ENCODE results near the gene SUSD2. TPM values are rescaled to one million over a fixed set of nuclear protein-coding genes. Genes with fewer than 3 reads are reported as not detected.
A peak's percentile ranks its signal among the peaks of the same experiment; 100 is the strongest.

Gene SUSD2
- total RNA-seq, 1 experiment from 2014 or later: 0.26 TPM

GRCh38 chr22:24156141-24156912, 25.0 kb upstream of the SUSD2 start:
- H3K9ac ChIP-seq (ENCODE audit: low read length): peak overlapping the region; percentile 94
- H3K9me2 ChIP-seq (replicated peaks; ENCODE audit: insufficient read depth, low read length): no peaks in the 10 kb centered on the region
- no peak overlapping the region for H2AFZ ChIP-seq (ENCODE audit: low read length)
- peak overlapping the region; percentile 93 for H3K27ac ChIP-seq (ENCODE audit: low read length)
- H3K9me3 ChIP-seq (ENCODE audit: low read length): no peaks in the 10 kb centered on the region
- DNase-seq: peak; percentile 81
- H3K4me2 ChIP-seq (ENCODE audit: low read depth, low read length, poor library complexity, severe bottlenecking): peak overlapping the region; percentile 91
- H3K36me3 ChIP-seq (ENCODE audit: insufficient read depth, low read length): no peaks in the 10 kb centered on the region
- peaks cover 61% of the 10 kb centered on the region for H3K4me1 ChIP-seq (ENCODE audit: low read length)
- H3K79me2 ChIP-seq (ENCODE audit: low read length): peaks cover 46% of the 10 kb centered on the region
- no peaks in the 10 kb centered on the region for H3K27me3 ChIP-seq (ENCODE audit: low read length)
- H3K4me3 ChIP-seq (ENCODE audit: low read length): peak overlapping the region; percentile 78
- H4K20me1 ChIP-seq (ENCODE audit: insufficient read depth, low read depth, low read length): no peaks in the 10 kb centered on the region

DNA sequence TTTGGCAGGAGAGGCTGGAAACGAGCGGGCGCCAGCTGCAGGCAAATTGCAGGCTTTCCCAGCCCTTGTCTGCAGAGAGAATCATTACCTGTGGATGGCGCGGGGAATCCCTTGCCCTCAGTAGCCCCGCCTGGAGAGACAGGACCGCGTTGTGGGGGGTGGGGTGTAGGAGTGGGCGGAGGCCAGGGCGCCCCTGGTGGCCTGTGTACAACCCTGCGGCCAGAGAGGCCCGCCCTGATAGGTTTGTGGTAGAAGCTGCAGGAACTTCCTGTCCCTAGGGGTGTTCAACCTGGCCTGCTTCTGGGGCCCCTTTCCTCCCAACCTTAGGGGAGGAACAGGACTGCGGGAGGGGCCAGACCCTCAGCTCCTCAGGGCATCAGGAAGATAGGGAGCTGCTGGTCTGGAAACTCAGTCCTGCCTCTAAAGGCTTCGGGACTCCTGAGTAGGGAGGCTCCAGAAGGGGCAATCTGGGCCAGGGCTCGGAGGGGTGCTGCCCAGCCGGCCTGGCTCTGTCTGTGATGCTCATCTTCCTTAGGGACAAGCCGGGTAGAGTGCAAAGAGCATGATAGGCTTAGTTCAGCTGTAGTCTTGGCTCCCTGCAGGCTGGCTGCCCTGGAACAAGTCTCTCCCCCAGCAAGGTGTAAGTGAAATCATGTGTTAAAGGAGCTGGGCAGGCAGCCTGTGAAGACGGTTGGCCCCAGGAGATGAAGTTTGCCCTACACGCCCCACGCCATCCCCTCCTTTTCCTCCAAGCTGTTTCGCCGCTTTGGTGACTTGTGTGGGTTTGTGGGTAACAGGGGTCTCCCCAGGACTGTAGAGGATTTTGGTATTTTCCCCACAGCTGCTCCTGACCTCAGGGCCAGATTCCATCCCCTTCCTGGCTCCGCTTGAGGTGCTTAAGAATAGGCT, 24.1 kb upstream of the SUSD2 start:
- Histone ChIP-seq H3K36me3 (ENCODE audit: insufficient read depth, low read length) (no peaks in the 10 kb centered on the region), H3K9me3 (ENCODE audit: low read length) (no peaks in the 10 kb centered on the region), H3K9me2 (replicated peaks; ENCODE audit: insufficient read depth, low read length) (no peaks in the 10 kb centered on the region), H3K27ac (ENCODE audit: low read length) (peak overlapping the region; percentile 93), H3K4me3 (ENCODE audit: low read length) (peak overlapping the region; percentile 78), H3K4me2 (ENCODE audit: low read depth, low read length, poor library complexity, severe bottlenecking) (peak overlapping the region; percentile 91), H4K20me1 (ENCODE audit: insufficient read depth, low read depth, low read length) (no peaks in the 10 kb centered on the region), H3K9ac (ENCODE audit: low read length) (peak overlapping the region; percentile 94), H3K27me3 (ENCODE audit: low read length) (no peaks in the 10 kb centered on the region), H2AFZ (ENCODE audit: low read length) (no peak overlapping the region), H3K79me2 (ENCODE audit: low read length) (peaks cover 50% of the 10 kb centered on the region), H3K4me1 (ENCODE audit: low read length) (peaks cover 69% of the 10 kb centered on the region)
- DNase-seq: peak; percentile 98

- Histone ChIP-seq H3K79me2 (ENCODE audit: low read length) (peaks cover 52% of the 10 kb centered on the region), H2AFZ (ENCODE audit: low read length) (no peak overlapping the region), H3K9me2 (replicated peaks; ENCODE audit: insufficient read depth, low read length) (no peaks in the 10 kb centered on the region), H4K20me1 (ENCODE audit: insufficient read depth, low read depth, low read length) (no peaks in the 10 kb centered on the region), H3K27me3 (ENCODE audit: low read length) (no peaks in the 10 kb centered on the region), H3K9ac (ENCODE audit: low read length) (peak overlapping the region; percentile 94), H3K36me3 (ENCODE audit: insufficient read depth, low read length) (no peaks in the 10 kb centered on the region), H3K4me2 (ENCODE audit: low read depth, low read length, poor library complexity, severe bottlenecking) (peak overlapping the region; percentile 91), H3K4me1 (ENCODE audit: low read length) (peaks cover 76% of the 10 kb centered on the region), H3K9me3 (ENCODE audit: low read length) (no peaks in the 10 kb centered on the region), H3K27ac (ENCODE audit: low read length) (peak overlapping the region; percentile 93), H3K4me3 (ENCODE audit: low read length) (peak overlapping the region; percentile 78)
- no peak for DNase-seq
Measured at GRCh38 chr22:24157822-24158135, 23.5 kb upstream of the SUSD2 start.

- Histone ChIP-seq H3K9me2 (replicated peaks; ENCODE audit: insufficient read depth, low read length) (no peaks in the 10 kb centered on the region), H3K9me3 (ENCODE audit: low read length) (no peaks in the 10 kb centered on the region), H3K9ac (ENCODE audit: low read length) (peak overlapping the region; percentile 94), H3K36me3 (ENCODE audit: insufficient read depth, low read length) (0 out of 2 replicates have a peak, but pooled peaks cover 9% of the 10 kb centered on the region), H2AFZ (ENCODE audit: low read length) (no peak overlapping the region), H3K27ac (ENCODE audit: low read length) (peak overlapping the region; percentile 93), H3K4me1 (ENCODE audit: low read length) (peaks cover 78% of the 10 kb centered on the region), H3K4me3 (ENCODE audit: low read length) (peak overlapping the region; percentile 23; the same call in 1 of the 2 replicates), H3K27me3 (ENCODE audit: low read length) (no peaks in the 10 kb centered on the region), H3K4me2 (ENCODE audit: low read depth, low read length, poor library complexity, severe bottlenecking) (peak overlapping the region; percentile 91), H3K79me2 (ENCODE audit: low read length) (peaks cover 69% of the 10 kb centered on the region), H4K20me1 (ENCODE audit: insufficient read depth, low read depth, low read length) (no peaks in the 10 kb centered on the region)
- DNase-seq: no peak
Measured at GRCh38 chr22:24159650-24160049, 21.6 kb upstream of the SUSD2 start.

DNA sequence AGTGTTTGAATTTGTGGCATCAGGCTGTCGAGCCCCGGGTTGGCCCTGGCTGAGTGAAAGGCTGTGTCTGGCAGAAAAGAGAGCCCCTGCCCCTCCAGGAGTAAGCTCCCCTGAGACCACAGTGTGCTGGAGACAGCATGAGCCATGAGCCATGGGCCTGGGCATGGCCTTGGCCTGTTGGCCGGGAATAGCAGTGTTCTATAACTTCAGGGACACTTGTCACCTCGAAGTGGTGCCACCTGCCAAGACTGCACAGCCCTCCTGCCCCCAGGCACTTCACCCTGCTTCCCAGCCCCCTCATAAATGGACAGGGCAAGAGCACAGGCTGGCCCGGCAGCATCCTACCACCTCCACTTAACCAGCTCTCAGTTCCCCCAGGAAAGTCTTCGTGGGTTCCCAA, 20.7 kb upstream of the SUSD2 start:
- peaks cover 69% of the 10 kb centered on the region for H3K79me2 ChIP-seq (ENCODE audit: low read length)
- no peak overlapping the region for H3K4me3 ChIP-seq (ENCODE audit: low read length)
- H3K27ac ChIP-seq (ENCODE audit: low read length): peak overlapping the region; percentile 93
- H3K27me3 ChIP-seq (ENCODE audit: low read length): no peaks in the 10 kb centered on the region
- H3K36me3 ChIP-seq (ENCODE audit: insufficient read depth, low read length): 0 out of 2 replicates have a peak, but pooled peaks cover 9% of the 10 kb centered on the region
- peak overlapping the region; percentile 91 for H3K4me2 ChIP-seq (ENCODE audit: low read depth, low read length, poor library complexity, severe bottlenecking)
- H3K9me3 ChIP-seq (ENCODE audit: low read length): no peaks in the 10 kb centered on the region
- no peak for DNase-seq
- H4K20me1 ChIP-seq (ENCODE audit: insufficient read depth, low read depth, low read length): no peaks in the 10 kb centered on the region
- peak overlapping the region; percentile 94 for H3K9ac ChIP-seq (ENCODE audit: low read length)
- peaks cover 70% of the 10 kb centered on the region for H3K4me1 ChIP-seq (ENCODE audit: low read length)
- no peaks in the 10 kb centered on the region for H3K9me2 ChIP-seq (replicated peaks; ENCODE audit: insufficient read depth, low read length)
- H2AFZ ChIP-seq (ENCODE audit: low read length): no peak overlapping the region

DNA sequence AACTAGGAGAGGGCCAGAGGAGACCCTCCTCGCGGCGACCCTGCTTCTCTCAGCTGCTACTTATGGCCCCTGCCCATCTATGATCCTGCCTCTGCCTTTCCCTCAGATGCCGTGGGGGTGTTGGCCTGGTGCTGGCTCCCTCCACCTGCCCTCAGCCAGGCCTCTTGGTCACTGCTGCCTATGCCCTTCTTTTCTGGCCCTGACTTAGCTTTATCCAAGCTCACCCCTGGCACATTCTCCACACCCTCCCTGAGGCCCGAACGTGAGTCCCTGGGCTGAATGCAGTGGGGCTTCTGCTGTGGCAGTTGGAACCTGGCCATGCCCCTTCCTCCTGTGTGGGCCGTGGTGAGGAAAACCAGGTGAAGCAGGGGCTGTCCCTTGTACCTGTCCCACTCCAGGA, 19.8 kb upstream of the SUSD2 start:
- DNase-seq: no peak
- H3K27me3 ChIP-seq (ENCODE audit: low read length): no peaks in the 10 kb centered on the region
- peaks cover 68% of the 10 kb centered on the region for H3K79me2 ChIP-seq (ENCODE audit: low read length)
- H3K4me3 ChIP-seq (ENCODE audit: low read length): peak overlapping the region; percentile 59; the same call in 1 of the 2 replicates
- H3K9me2 ChIP-seq (replicated peaks; ENCODE audit: insufficient read depth, low read length): no peaks in the 10 kb centered on the region
- no peaks in the 10 kb centered on the region for H3K9me3 ChIP-seq (ENCODE audit: low read length)
- H3K27ac ChIP-seq (ENCODE audit: low read length): peak overlapping the region; percentile 93
- H4K20me1 ChIP-seq (ENCODE audit: insufficient read depth, low read depth, low read length): no peaks in the 10 kb centered on the region
- H3K4me1 ChIP-seq (ENCODE audit: low read length): peaks cover 70% of the 10 kb centered on the region
- no peak overlapping the region for H2AFZ ChIP-seq (ENCODE audit: low read length)
- peak overlapping the region; percentile 94 for H3K9ac ChIP-seq (ENCODE audit: low read length)
- peak overlapping the region; percentile 78 for H3K4me2 ChIP-seq (ENCODE audit: low read depth, low read length, poor library complexity, severe bottlenecking)
- 0 out of 2 replicates have a peak, but pooled peaks cover 9% of the 10 kb centered on the region for H3K36me3 ChIP-seq (ENCODE audit: insufficient read depth, low read length)

- H3K9me3 ChIP-seq (ENCODE audit: low read length): no peaks in the 10 kb centered on the region
- peak overlapping the region; percentile 93 for H3K27ac ChIP-seq (ENCODE audit: low read length)
- peaks cover 66% of the 10 kb centered on the region for H3K79me2 ChIP-seq (ENCODE audit: low read length)
Measured at GRCh38 chr22:24161909-24162308, 19.4 kb upstream of the SUSD2 start.

GRCh38 chr22:24162436-24162835, 18.9 kb upstream of the SUSD2 start:
- Histone ChIP-seq H3K9ac (ENCODE audit: low read length) (peak overlapping the region; percentile 94), H3K79me2 (ENCODE audit: low read length) (peaks cover 62% of the 10 kb centered on the region), H3K9me2 (replicated peaks; ENCODE audit: insufficient read depth, low read length) (no peaks in the 10 kb centered on the region), H3K27me3 (ENCODE audit: low read length) (no peaks in the 10 kb centered on the region), H3K27ac (ENCODE audit: low read length) (peak overlapping the region; percentile 93), H3K4me1 (ENCODE audit: low read length) (peaks cover 65% of the 10 kb centered on the region), H3K36me3 (ENCODE audit: insufficient read depth, low read length) (0 out of 2 replicates have a peak, but pooled peaks cover 10% of the 10 kb centered on the region), H2AFZ (ENCODE audit: low read length) (no peak overlapping the region; the same call in 1 of the 2 replicates), H3K4me3 (ENCODE audit: low read length) (peak overlapping the region; percentile 59), H3K9me3 (ENCODE audit: low read length) (no peaks in the 10 kb centered on the region), H4K20me1 (ENCODE audit: insufficient read depth, low read depth, low read length) (no peaks in the 10 kb centered on the region), H3K4me2 (ENCODE audit: low read depth, low read length, poor library complexity, severe bottlenecking) (peak overlapping the region; percentile 78)
- peak; percentile 83 for DNase-seq

More at GRCh38 chr22:24161909-24162308, 19.4 kb upstream of the SUSD2 start:
- peak overlapping the region; percentile 94 for H3K9ac ChIP-seq (ENCODE audit: low read length)
- H2AFZ ChIP-seq (ENCODE audit: low read length): no peak overlapping the region
- H3K9me2 ChIP-seq (replicated peaks; ENCODE audit: insufficient read depth, low read length): no peaks in the 10 kb centered on the region
- H3K27me3 ChIP-seq (ENCODE audit: low read length): no peaks in the 10 kb centered on the region
- peak overlapping the region; percentile 78 for H3K4me2 ChIP-seq (ENCODE audit: low read depth, low read length, poor library complexity, severe bottlenecking)
- peaks cover 70% of the 10 kb centered on the region for H3K4me1 ChIP-seq (ENCODE audit: low read length)
- H3K36me3 ChIP-seq (ENCODE audit: insufficient read depth, low read length): 0 out of 2 replicates have a peak, but pooled peaks cover 9% of the 10 kb centered on the region
- DNase-seq: peak; percentile 55
- no peaks in the 10 kb centered on the region for H4K20me1 ChIP-seq (ENCODE audit: insufficient read depth, low read depth, low read length)
- peak overlapping the region; percentile 59 for H3K4me3 ChIP-seq (ENCODE audit: low read length)

Data from Karpas-422 (cell line).